K562 (cell line): ENCODE results near the gene SLAMF6. TPM values are rescaled to one million over a fixed set of nuclear protein-coding genes. Genes with fewer than 3 reads are reported as not detected.

Experiments
- ASH1L ChIP-seq: fragments of 450-650 bp; IDR thresholded peaks from 2 replicates; pipeline ENCODE4 v1.6.1; 2018; ENCODE audit warnings: borderline replicate concordance, mild to moderate bottlenecking, low read depth; ENCODE audit not compliant: partially characterized antibody
- CHD1 ChIP-seq: fragments of 200-600 bp; sonication (generic); IDR thresholded peaks from one replicate; pipeline ENCODE4 v1.6.1; 2012; ENCODE audit warnings: mild to moderate bottlenecking, moderate library complexity, low read length, inconsistent platforms
- CLOCK ChIP-seq: fragments of 250-450 bp; sonication (Bioruptor Pico); IDR thresholded peaks from 2 replicates; pipeline ENCODE4 v1.4.0; 2020; ENCODE audit warnings: mild to moderate bottlenecking, moderate library complexity, borderline replicate concordance
- ESRRA ChIP-seq: fragments of 450-650 bp; IDR thresholded peaks from 2 replicates; pipeline ENCODE4 v1.6.1; 2014; ENCODE audit warnings: low read depth, mild to moderate bottlenecking, moderate library complexity, borderline replicate concordance
- KLF13 ChIP-seq: fragments of 450-650 bp; IDR thresholded peaks from 2 replicates; pipeline ENCODE4 v1.6.1; 2016; ENCODE audit warnings: missing genetic modification characterization, low read depth, mild to moderate bottlenecking, missing compliant biosample characterization, moderate library complexity, borderline replicate concordance
- POU5F1 ChIP-seq: fragments of 150-350 bp; IDR thresholded peaks from 2 replicates; pipeline ENCODE4 v1.6.1; 2014; ENCODE audit warnings: borderline replicate concordance, low read length, low read depth, mild to moderate bottlenecking; ENCODE audit not compliant: partially characterized antibody
- RBM22 ChIP-seq: fragments of 200-400 bp; formaldehyde crosslinking; IDR thresholded peaks from 2 replicates; pipeline ENCODE4 v1.6.1; 2018; ENCODE audit warnings: low read length, low read depth; ENCODE audit not compliant: poor library complexity, severe bottlenecking
- TRIM24 ChIP-seq, 2 experiments: fragments of 450-650 bp; IDR thresholded peaks; 2 replicates each; pipeline ENCODE4 v1.6.1; 2016
- USF1 ChIP-seq: sonication (generic); formaldehyde crosslinking; IDR thresholded peaks from 2 replicates; pipeline ENCODE4 v1.9.0; 2022; ENCODE audit warnings: mild to moderate bottlenecking, missing genetic modification reagents
- VEZF1 ChIP-seq: fragments of 200-800 bp; sonication (Bioruptor generic); IDR thresholded peaks from 2 replicates; pipeline ENCODE4 v1.6.1; 2017; ENCODE audit warnings: missing genetic modification characterization, missing compliant biosample characterization
- WHSC1 ChIP-seq: IDR thresholded peaks from one replicate; pipeline ENCODE4 v1.6.1; 2012; ENCODE audit warnings: low read length, control low read depth, inconsistent platforms
- ZHX1 ChIP-seq: fragments of 150-350 bp; conservative IDR thresholded peaks from 2 replicates; pipeline ENCODE4 v1.6.1; 2014; ENCODE audit warnings: low read length
- ZNF146 ChIP-seq: IDR thresholded peaks from one replicate; pipeline ENCODE4 v1.6.1; 2018; ENCODE audit warnings: missing compliant biosample characterization; ENCODE audit not compliant: unreplicated experiment
- ZNF23 ChIP-seq: fragments of 250-450 bp; sonication (Bioruptor Pico); IDR thresholded peaks from 2 replicates; pipeline ENCODE4 v1.4.0; 2020; ENCODE audit warnings: mild to moderate bottlenecking
- ZNF277 ChIP-seq: fragments of 250-450 bp; sonication (Bioruptor Pico); IDR thresholded peaks from 2 replicates; pipeline ENCODE4 v1.8.0; 2022; ENCODE audit warnings: inconsistent platforms, mild to moderate bottlenecking, moderate library complexity, borderline replicate concordance
- ZNF512 ChIP-seq: IDR thresholded peaks from 2 replicates; pipeline ENCODE4 v1.6.1; 2016; ENCODE audit warnings: missing genetic modification characterization, missing compliant biosample characterization
- polyA plus RNA-seq, 8 experiments: library from polyadenylated mRNA; depleted of rRNA in 4 of 8; stranded (reverse) in 5 of 8; unstranded in 3 of 8; fragments of >200 nt; fragmentation: Nextera tagmentation in 2 of 8; fragmentation: Illumina TruSeq in 1 of 8; extraction: Ambion mirVana in 2 of 8; extraction: Trizol in 1 of 8; gene quantifications; 2 replicates each; pipeline versions ENCODE4 v1.2.1 to v1.2.3, GENCODE V29; 2011 to 2014; ENCODE audit warnings: inconsistent platforms in 1 of 8, missing spikeins in 1 of 8
- total RNA-seq, 7 experiments: library from RNA; depleted of rRNA in 6 of 7; stranded (reverse); fragments of >200 nt in 6 of 7; fragmentation: Illumina TruSeq in 2 of 7; extraction: Trizol in 2 of 7; gene quantifications; 2 replicates each; pipeline versions ENCODE4 v1.2.1 to v1.2.3, GENCODE V29; 2011 to 2021; ENCODE audit warnings: low replicate concordance in 1 of 7

The SLAMF6 gene
- total and polyA plus RNA-seq, 9 of the 15 experiments (the other 6 are each of a cell fraction or from before 2014, with no cell fraction given): 0.56 to 4.8 (median 1.1) TPM

GRCh38 chr1:160550572-160551034 lies 27.5 kb upstream of the SLAMF6 start (continued):
- TF ChIP-seq ASH1L (no peak), ESRRA (no peak), ZHX1 (no peak), VEZF1 (CRISPR knock-in tag) (no peak), CHD1 (no peak), USF1 (no peak), CLOCK (no peak), WHSC1 (no peak), KLF13 (tag) (peak; percentile 31; the same call in 1 of the 2 replicates), ZNF146 (CRISPR knock-in tag) (no peak), ZNF277 (CRISPR knock-in tag) (no peak), ZNF23 (CRISPR knock-in tag) (no peak), ZNF512 (tag) (no peak), POU5F1 (no peak), TRIM24 (IDR thresholded peaks at IDR 0.05) (peak; percentile 94 to 96), RBM22 (no peak)
